ENCODE data around the gene TTC12. TPM values are rescaled to one million over a fixed set of nuclear protein-coding genes. Genes with fewer than 3 reads are reported as not detected.

The TTC12 gene
- total RNA-seq, 1 donor from 2014 or later, result 9.2 TPM

DNA sequence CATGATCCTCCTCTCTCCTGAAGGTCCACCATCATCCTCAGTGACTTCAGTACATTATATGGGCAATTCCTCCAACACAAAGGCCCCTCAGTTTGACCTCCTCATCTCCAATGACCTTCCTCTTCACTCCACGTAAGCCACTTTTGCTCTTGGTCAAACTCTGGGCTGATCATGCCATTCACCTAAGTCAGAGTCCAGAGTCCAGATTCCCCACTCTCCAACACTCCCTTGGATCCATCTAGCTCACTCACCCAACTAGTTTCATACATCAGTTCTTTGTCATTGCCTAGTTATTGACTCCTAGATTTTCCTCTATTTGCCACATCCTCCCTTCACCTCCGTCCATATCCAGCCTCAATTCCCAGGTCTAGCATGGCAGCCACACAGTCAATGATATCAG lies 30.5 kb upstream of the TTC12 start:
- Mint-ChIP-seq H3K36me3 (ENCODE audit: unreplicated experiment) (peaks cover 8% of the 10 kb centered on the region), H3K27me3 (ENCODE audit: unreplicated experiment) (peaks cover 9% of the 10 kb centered on the region), H3K4me1 (ENCODE audit: low read depth, unreplicated experiment) (peaks cover 17% of the 10 kb centered on the region), H3K27ac (ENCODE audit: unreplicated experiment) (no peak overlapping the region), H3K4me3 (ENCODE audit: unreplicated experiment) (no peak overlapping the region), H3K9me3 (ENCODE audit: unreplicated experiment) (peaks cover 3% of the 10 kb centered on the region)
- DNase-seq, result no peak
- TF ChIP-seq, protein P1, sequence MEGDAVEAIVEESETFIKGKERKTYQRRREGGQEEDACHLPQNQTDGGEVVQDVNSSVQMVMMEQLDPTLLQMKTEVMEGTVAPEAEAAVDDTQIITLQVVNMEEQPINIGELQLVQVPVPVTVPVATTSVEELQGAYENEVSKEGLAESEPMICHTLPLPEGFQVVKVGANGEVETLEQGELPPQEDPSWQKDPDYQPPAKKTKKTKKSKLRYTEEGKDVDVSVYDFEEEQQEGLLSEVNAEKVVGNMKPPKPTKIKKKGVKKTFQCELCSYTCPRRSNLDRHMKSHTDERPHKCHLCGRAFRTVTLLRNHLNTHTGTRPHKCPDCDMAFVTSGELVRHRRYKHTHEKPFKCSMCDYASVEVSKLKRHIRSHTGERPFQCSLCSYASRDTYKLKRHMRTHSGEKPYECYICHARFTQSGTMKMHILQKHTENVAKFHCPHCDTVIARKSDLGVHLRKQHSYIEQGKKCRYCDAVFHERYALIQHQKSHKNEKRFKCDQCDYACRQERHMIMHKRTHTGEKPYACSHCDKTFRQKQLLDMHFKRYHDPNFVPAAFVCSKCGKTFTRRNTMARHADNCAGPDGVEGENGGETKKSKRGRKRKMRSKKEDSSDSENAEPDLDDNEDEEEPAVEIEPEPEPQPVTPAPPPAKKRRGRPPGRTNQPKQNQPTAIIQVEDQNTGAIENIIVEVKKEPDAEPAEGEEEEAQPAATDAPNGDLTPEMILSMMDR (IDR thresholded peaks at IDR 0.05; ENCODE audit: partially characterized antibody, unreplicated experiment), result no peak

DNA sequence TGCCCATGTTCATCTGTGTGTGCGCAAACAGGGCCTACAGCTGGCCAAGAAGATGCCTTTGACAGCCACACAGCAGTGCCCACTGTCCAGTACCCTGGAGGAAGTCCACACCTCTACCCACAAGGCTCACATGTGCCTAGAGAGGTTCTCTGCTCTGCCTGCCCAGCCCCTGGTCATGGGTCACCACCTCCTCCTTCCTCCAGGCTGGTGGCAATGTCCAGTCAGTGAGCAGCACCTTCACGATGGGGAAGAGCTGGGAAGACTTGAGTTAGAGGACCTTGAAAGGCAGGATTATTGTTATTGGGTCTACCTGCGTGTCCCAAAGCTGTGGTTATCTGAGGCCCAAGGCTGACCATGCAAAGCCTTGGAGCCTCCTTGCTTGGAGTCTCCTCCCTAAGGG lies 28.4 kb upstream of the TTC12 start:
- H3K4me1 Mint-ChIP-seq (ENCODE audit: low read depth, unreplicated experiment), result peaks cover 19% of the 10 kb centered on the region
- H3K27ac Mint-ChIP-seq (ENCODE audit: unreplicated experiment), result no peak overlapping the region
- no peak for DNase-seq
- peaks cover 4% of the 10 kb centered on the region for H3K36me3 Mint-ChIP-seq (ENCODE audit: unreplicated experiment)
- peaks cover 9% of the 10 kb centered on the region for H3K27me3 Mint-ChIP-seq (ENCODE audit: unreplicated experiment)
- no peak overlapping the region for H3K4me3 Mint-ChIP-seq (ENCODE audit: unreplicated experiment)
- TF ChIP-seq, protein P1 (IDR thresholded peaks at IDR 0.05; ENCODE audit: partially characterized antibody, unreplicated experiment), result no peak
- H3K9me3 Mint-ChIP-seq (ENCODE audit: unreplicated experiment), result peaks cover 3% of the 10 kb centered on the region

DNA sequence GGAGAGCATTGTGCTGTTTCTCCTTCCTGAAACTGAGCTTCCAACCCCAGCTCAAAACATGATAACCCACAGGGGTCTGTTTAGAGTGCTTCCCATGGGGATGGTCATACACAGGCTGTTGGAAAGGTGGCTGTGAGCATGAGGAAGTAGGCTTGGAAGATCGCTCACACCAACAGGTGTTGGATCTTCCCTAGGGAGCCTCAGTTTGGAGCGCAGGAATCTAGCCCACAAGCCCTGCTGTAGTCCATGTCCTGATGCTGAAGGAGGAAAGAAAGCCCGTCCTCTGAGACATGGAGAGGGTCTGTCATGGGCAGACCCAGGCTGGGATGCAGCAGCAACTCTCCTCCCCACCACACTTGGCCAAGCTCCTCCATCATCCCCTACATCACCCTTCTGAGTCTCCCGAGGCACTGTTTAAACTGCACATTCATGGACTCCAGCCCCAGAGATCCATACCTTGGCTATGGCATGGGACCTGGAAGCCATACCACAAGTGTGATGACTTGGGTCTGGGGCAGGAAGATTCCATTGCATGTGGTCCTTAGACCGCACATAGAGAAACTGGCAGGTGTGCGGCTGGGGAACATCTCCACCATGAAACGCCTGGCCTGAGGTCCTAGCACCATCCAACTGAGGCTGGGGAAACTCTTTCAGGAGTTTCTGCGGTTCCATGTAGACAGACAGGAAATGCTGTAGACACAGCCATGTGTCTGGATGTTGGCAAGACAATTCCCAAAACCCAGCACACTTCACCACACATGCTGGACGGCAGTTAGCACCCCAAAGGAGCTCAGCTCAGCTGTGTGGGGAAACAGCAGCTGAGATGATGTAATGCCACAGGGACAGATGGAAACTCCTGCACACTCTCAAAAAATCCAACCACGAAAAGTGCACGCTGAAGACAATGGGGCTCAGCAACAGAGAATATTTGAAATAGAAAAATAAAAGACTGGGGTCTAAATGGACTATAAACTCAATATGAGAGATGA lies 27.6 kb upstream of the TTC12 start:
- DNase-seq, result no peak
- Mint-ChIP-seq H3K4me1 (ENCODE audit: low read depth, unreplicated experiment) (peaks cover 19% of the 10 kb centered on the region), H3K9me3 (ENCODE audit: unreplicated experiment) (peaks cover 3% of the 10 kb centered on the region), H3K36me3 (ENCODE audit: unreplicated experiment) (peaks cover 4% of the 10 kb centered on the region), H3K27me3 (ENCODE audit: unreplicated experiment) (peaks cover 9% of the 10 kb centered on the region), H3K4me3 (ENCODE audit: unreplicated experiment) (no peak overlapping the region), H3K27ac (ENCODE audit: unreplicated experiment) (peak overlapping the region; percentile 62)
- TF ChIP-seq, protein P1 (IDR thresholded peaks at IDR 0.05; ENCODE audit: partially characterized antibody, unreplicated experiment), result no peak

DNA sequence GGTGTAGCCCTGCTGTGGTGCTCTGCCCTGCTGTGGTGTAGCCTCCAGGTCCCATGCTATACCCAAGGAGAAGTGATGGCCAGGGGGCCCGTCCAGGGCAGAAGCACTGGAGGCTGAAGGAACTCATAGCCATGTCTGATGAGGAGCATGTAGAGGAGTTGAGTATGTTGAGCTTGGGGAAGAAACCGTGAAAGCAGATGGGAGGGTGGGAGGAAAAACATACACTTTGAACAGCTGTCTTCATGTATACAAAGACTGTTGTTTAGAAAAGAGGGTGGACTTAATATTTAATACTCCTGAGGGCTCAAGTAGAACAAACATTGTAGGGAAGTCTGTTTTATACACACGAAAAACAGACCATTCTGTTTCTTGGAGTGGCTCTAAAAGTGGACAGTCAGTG lies 26.6 kb upstream of the TTC12 start:
- Mint-ChIP-seq H3K9me3 (ENCODE audit: unreplicated experiment) (peaks cover 3% of the 10 kb centered on the region), H3K4me3 (ENCODE audit: unreplicated experiment) (no peak overlapping the region), H3K27ac (ENCODE audit: unreplicated experiment) (peak overlapping the region; percentile 62), H3K27me3 (ENCODE audit: unreplicated experiment) (peaks cover 9% of the 10 kb centered on the region), H3K4me1 (ENCODE audit: low read depth, unreplicated experiment) (peaks cover 19% of the 10 kb centered on the region), H3K36me3 (ENCODE audit: unreplicated experiment) (peaks cover 4% of the 10 kb centered on the region)
- TF ChIP-seq, protein P1 (IDR thresholded peaks at IDR 0.05; ENCODE audit: partially characterized antibody, unreplicated experiment), result no peak
- DNase-seq, result no peak

DNA sequence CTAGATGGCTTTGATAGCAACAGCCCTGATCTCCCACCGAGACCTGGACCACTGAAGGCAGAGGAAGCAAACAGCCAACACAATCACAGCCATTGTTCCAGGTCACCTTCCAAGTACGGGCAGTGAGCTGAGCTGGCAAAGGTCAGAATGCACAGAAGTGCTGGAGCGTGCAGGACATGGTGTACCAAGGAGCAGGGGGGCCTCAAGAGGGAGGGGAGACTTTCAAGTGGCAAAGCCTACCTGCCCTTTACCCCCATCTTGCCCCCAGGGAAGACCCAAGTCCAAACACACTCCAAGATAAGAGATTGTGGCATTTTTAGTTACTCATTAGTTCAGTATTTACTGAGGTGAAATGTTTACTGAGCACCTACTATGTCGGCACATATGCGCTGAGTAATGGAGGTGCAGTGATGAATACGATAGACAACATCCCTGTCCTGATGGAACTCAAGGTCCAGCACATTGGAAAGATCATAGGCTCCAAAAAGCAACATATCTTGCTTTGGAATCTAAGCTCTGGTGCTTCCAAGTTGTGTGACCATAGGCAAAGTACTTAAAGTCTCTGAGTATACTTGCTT lies 26.0 kb upstream of the TTC12 start:
- H3K4me1 Mint-ChIP-seq (ENCODE audit: low read depth, unreplicated experiment), result peaks cover 20% of the 10 kb centered on the region
- peaks cover 3% of the 10 kb centered on the region for H3K9me3 Mint-ChIP-seq (ENCODE audit: unreplicated experiment)
- no peak for DNase-seq
- H3K36me3 Mint-ChIP-seq (ENCODE audit: unreplicated experiment), result peaks cover 4% of the 10 kb centered on the region
- no peak overlapping the region for H3K4me3 Mint-ChIP-seq (ENCODE audit: unreplicated experiment)
- TF ChIP-seq, protein P1 (IDR thresholded peaks at IDR 0.05; ENCODE audit: partially characterized antibody, unreplicated experiment), result no peak
- H3K27me3 Mint-ChIP-seq (ENCODE audit: unreplicated experiment), result peaks cover 9% of the 10 kb centered on the region
- H3K27ac Mint-ChIP-seq (ENCODE audit: unreplicated experiment), result no peak overlapping the region

Measured in glutamatergic neuron (in vitro differentiated cells).